Mesendoderm (in vitro differentiated cells): ENCODE measurements around the gene NAA11.

Experiments
- DNase-seq: peaks from one replicate; pipeline ENCODE4 v3.0.0; 2013
- H2AK5ac ChIP-seq: 2 replicates; pipeline ENCODE4 v1.6.1; 2013; ENCODE audit warnings: low read length, inconsistent platforms
- H2BK120ac ChIP-seq: 2 replicates; pipeline ENCODE4 v1.6.1; 2013; ENCODE audit warnings: low read depth, mild to moderate bottlenecking, low read length, moderate library complexity, mixed read lengths
- H2BK15ac ChIP-seq: replicated peaks from 2 replicates; pipeline ENCODE4 v1.6.1; 2013; ENCODE audit warnings: low read depth, mild to moderate bottlenecking, moderate library complexity
- H2BK5ac ChIP-seq: 2 replicates; pipeline ENCODE4 v1.6.1; 2013; ENCODE audit warnings: low read length, inconsistent platforms
- H3K18ac ChIP-seq: 2 replicates; pipeline ENCODE4 v1.6.1; 2013; ENCODE audit warnings: mild to moderate bottlenecking, low read length, mixed read lengths
- H3K23ac ChIP-seq: one replicate; pipeline ENCODE4 v1.6.1; 2013; ENCODE audit warnings: low read length
- H3K27ac ChIP-seq: 2 replicates; pipeline ENCODE4 v1.5.1; 2013; ENCODE audit warnings: low read depth, mild to moderate bottlenecking, inconsistent platforms, low read length, moderate library complexity
- H3K27me3 ChIP-seq: 2 replicates; pipeline ENCODE4 v1.6.1; 2013; ENCODE audit warnings: low read length, control low read depth, mild to moderate bottlenecking, inconsistent platforms; ENCODE audit not compliant: insufficient read depth, poor library complexity
- H3K36me3 ChIP-seq: 2 replicates; pipeline ENCODE4 v1.6.1; 2013; ENCODE audit warnings: low read length, inconsistent platforms; ENCODE audit not compliant: control insufficient read depth, insufficient read depth
- H3K4ac ChIP-seq: one replicate; pipeline ENCODE4 v1.6.1; 2013; ENCODE audit warnings: low read depth, mild to moderate bottlenecking, low read length, moderate library complexity
- H3K4me1 ChIP-seq: 2 replicates; pipeline ENCODE4 v1.6.1; 2013; ENCODE audit warnings: low read depth, low read length, inconsistent platforms; ENCODE audit not compliant: control insufficient read depth
- H3K4me2 ChIP-seq: 2 replicates; pipeline ENCODE4 v1.6.1; 2013; ENCODE audit warnings: low read length
- H3K4me3 ChIP-seq: 2 replicates; pipeline ENCODE4 v1.5.1; 2013; ENCODE audit warnings: mild to moderate bottlenecking, low read length
- H3K56ac ChIP-seq: one replicate; pipeline ENCODE4 v1.6.1; 2013; ENCODE audit warnings: low read length
- H3K79me1 ChIP-seq: 2 replicates; pipeline ENCODE4 v1.6.1; 2013; ENCODE audit warnings: low read length, inconsistent platforms
- H3K79me2 ChIP-seq: 2 replicates; pipeline ENCODE4 v1.6.1; 2013; ENCODE audit warnings: mild to moderate bottlenecking, low read length; ENCODE audit not compliant: control insufficient read depth, insufficient read depth
- H3K9ac ChIP-seq: 2 replicates; pipeline ENCODE4 v1.6.1; 2013; ENCODE audit warnings: low read length, inconsistent platforms
- H4K5ac ChIP-seq: one replicate; pipeline ENCODE4 v1.6.1; 2013; ENCODE audit warnings: low read length
- H4K8ac ChIP-seq: one replicate; pipeline ENCODE4 v1.6.1; 2013; ENCODE audit warnings: low read depth, mild to moderate bottlenecking, control low read depth, low read length, moderate library complexity
- WGBS: extraction: QIAGEN DNeasy Blood & Tissue Kit; methylation state at CpG from one replicate; pipeline ENCODE4 v1.1.7; 2013; ENCODE audit warnings: low lambda C conversion rate, missing lambda C conversion rate; ENCODE audit not compliant: insufficient coverage; ENCODE audit errors: extremely low coverage; 5-methylcytosine and 5-hydroxymethylcytosine counted together

NAA11 gene

GRCh38 chr4:79325436-79325835 is 425 bp downstream of the NAA11 start:
- WGBS: no CpG with 5 or more reads among the region's 12 CpGs
- H3K4me2 ChIP-seq: no peak overlapping the region

GRCh38 chr4:79319975-79320374 is 5.9 kb downstream of the NAA11 start:
- Histone ChIP-seq H3K4me1 (no peaks in the 10 kb centered on the region), H3K23ac (no peak overlapping the region), H3K79me2 (no peaks in the 10 kb centered on the region), H3K56ac (no peak overlapping the region), H3K27me3 (no peaks in the 10 kb centered on the region), H3K9ac (no peak overlapping the region), H3K18ac (no peak overlapping the region), H4K5ac (no peak overlapping the region), H3K36me3 (no peaks in the 10 kb centered on the region), H3K79me1 (no peaks in the 10 kb centered on the region), H3K4me2 (no peak overlapping the region), H2AK5ac (no peak overlapping the region), H2BK120ac (no peak overlapping the region), H2BK5ac (no peak overlapping the region), H3K27ac (no peak overlapping the region), H4K8ac (no peak overlapping the region), H3K4ac (no peak overlapping the region), H2BK15ac (no peak overlapping the region), H3K4me3 (no peak overlapping the region)
- DNase-seq: no peak
- WGBS: no CpG with 5 or more reads among the region's 4 CpGs

More at GRCh38 chr4:79325436-79325835, 425 bp downstream of the NAA11 start:
- Histone ChIP-seq H4K8ac (no peak overlapping the region), H3K79me1 (no peaks in the 10 kb centered on the region), H3K27me3 (no peaks in the 10 kb centered on the region), H2BK5ac (no peak overlapping the region), H2AK5ac (no peak overlapping the region), H3K23ac (no peak overlapping the region), H3K56ac (no peak overlapping the region), H3K4me1 (no peaks in the 10 kb centered on the region), H2BK120ac (no peak overlapping the region), H2BK15ac (no peak overlapping the region), H3K18ac (no peak overlapping the region), H3K27ac (no peak overlapping the region), H4K5ac (no peak overlapping the region), H3K79me2 (no peaks in the 10 kb centered on the region), H3K36me3 (no peaks in the 10 kb centered on the region), H3K4ac (no peak overlapping the region), H3K4me3 (no peak overlapping the region), H3K9ac (no peak overlapping the region)
- DNase-seq: no peak

- no peak for DNase-seq
- H3K23ac ChIP-seq: no peak overlapping the region
These were observed 8.2 kb downstream of the NAA11 start for GRCh38 chr4:79317711-79318110.

GRCh38 chr4:79315891-79316290 is 10.0 kb downstream of the NAA11 start:
- Histone ChIP-seq H4K8ac (no peak overlapping the region), H3K27me3 (no peaks in the 10 kb centered on the region), H2BK5ac (no peak overlapping the region), H3K79me1 (no peaks in the 10 kb centered on the region), H3K56ac (no peak overlapping the region), H3K9ac (no peak overlapping the region), H3K27ac (no peak overlapping the region), H3K23ac (no peak overlapping the region), H2AK5ac (no peak overlapping the region), H3K18ac (no peak overlapping the region), H2BK15ac (no peak overlapping the region), H4K5ac (no peak overlapping the region), H2BK120ac (no peak overlapping the region), H3K4me1 (no peaks in the 10 kb centered on the region), H3K4me3 (no peak overlapping the region), H3K36me3 (no peaks in the 10 kb centered on the region), H3K79me2 (no peaks in the 10 kb centered on the region), H3K4ac (no peak overlapping the region), H3K4me2 (no peak overlapping the region)
- WGBS: 100% methylated on average over 1 of the region's 2 CpGs
- no peak for DNase-seq

More at GRCh38 chr4:79317711-79318110, 8.2 kb downstream of the NAA11 start:
- Histone ChIP-seq H3K56ac (no peak overlapping the region), H3K4me2 (no peak overlapping the region), H3K18ac (no peak overlapping the region), H3K4me3 (no peak overlapping the region), H3K36me3 (no peaks in the 10 kb centered on the region), H3K4ac (no peak overlapping the region), H2BK120ac (no peak overlapping the region), H4K8ac (no peak overlapping the region), H3K27me3 (no peaks in the 10 kb centered on the region), H2BK5ac (no peak overlapping the region), H2AK5ac (no peak overlapping the region), H3K79me1 (no peaks in the 10 kb centered on the region), H4K5ac (no peak overlapping the region), H3K27ac (no peak overlapping the region), H3K9ac (no peak overlapping the region), H3K4me1 (no peaks in the 10 kb centered on the region), H3K79me2 (no peaks in the 10 kb centered on the region), H2BK15ac (no peak overlapping the region)

GRCh38 chr4:79311279-79311678 is 14.6 kb downstream of the NAA11 start:
- Histone ChIP-seq H3K27me3 (no peaks in the 10 kb centered on the region), H3K4me3 (no peak overlapping the region), H3K4me1 (no peaks in the 10 kb centered on the region), H3K18ac (no peak overlapping the region), H3K56ac (no peak overlapping the region), H3K79me2 (no peaks in the 10 kb centered on the region), H4K8ac (no peak overlapping the region), H3K4me2 (no peak overlapping the region), H3K23ac (no peak overlapping the region), H3K4ac (no peak overlapping the region), H3K79me1 (no peaks in the 10 kb centered on the region), H3K36me3 (no peaks in the 10 kb centered on the region), H2AK5ac (no peak overlapping the region), H3K9ac (no peak overlapping the region), H4K5ac (no peak overlapping the region), H2BK5ac (no peak overlapping the region), H2BK120ac (no peak overlapping the region), H3K27ac (no peak overlapping the region), H2BK15ac (no peak overlapping the region)
- DNase-seq: no peak
- WGBS: no CpG with 5 or more reads among the region's 1 CpG

GRCh38 chr4:79308971-79309370 is 16.9 kb downstream of the NAA11 start:
- Histone ChIP-seq H3K36me3 (no peaks in the 10 kb centered on the region), H3K4ac (no peak overlapping the region), H3K79me1 (no peaks in the 10 kb centered on the region), H3K79me2 (no peaks in the 10 kb centered on the region), H4K8ac (no peak overlapping the region), H3K4me3 (no peak overlapping the region), H4K5ac (no peak overlapping the region), H3K27me3 (no peaks in the 10 kb centered on the region), H3K4me2 (no peak overlapping the region), H3K9ac (no peak overlapping the region), H3K56ac (no peak overlapping the region), H3K27ac (no peak overlapping the region), H2BK15ac (no peak overlapping the region), H2BK5ac (no peak overlapping the region), H2AK5ac (no peak overlapping the region), H3K23ac (no peak overlapping the region), H2BK120ac (no peak overlapping the region), H3K4me1 (no peaks in the 10 kb centered on the region), H3K18ac (no peak overlapping the region)
- no peak for DNase-seq
- no CpG with 5 or more reads among the region's 1 CpG for WGBS
